Liver (tissue), 9 donors: Measurements from ENCODE around the gene PSRC1. TPM values are rescaled to one million over a fixed set of nuclear protein-coding genes. Genes with fewer than 3 reads are reported as not detected.

Experiments
- DNase-seq: peaks from one replicate; pipeline ENCODE4 v3.0.0-alpha.2; 2017; ENCODE audit warnings: low spot score
- H3K27ac ChIP-seq, 2 donors: one replicate each; pipeline ENCODE4 v1.7.0; 2013; ENCODE audit warnings: inconsistent platforms in 2 of 2, low read length in 2 of 2, control low read depth in 1 of 2, low read depth in 1 of 2, mild to moderate bottlenecking in 1 of 2
- H3K27me3 ChIP-seq, 4 donors: one replicate each; pipeline versions ENCODE4 v1.6.1 to v1.7.0; 2013; ENCODE audit warnings: low read length in 3 of 4, inconsistent platforms in 1 of 4, mild to moderate bottlenecking in 1 of 4, moderate library complexity in 1 of 4; ENCODE audit not compliant: control insufficient read depth in 4 of 4, insufficient read depth in 4 of 4
- H3K36me3 ChIP-seq, 4 donors: one replicate each; pipeline versions ENCODE4 v1.6.1 to v1.7.0; 2013; ENCODE audit warnings: low read length in 3 of 4, mild to moderate bottlenecking in 3 of 4, low read depth in 1 of 4, moderate library complexity in 1 of 4; ENCODE audit not compliant: control insufficient read depth in 4 of 4, insufficient read depth in 3 of 4
- H3K4me1 ChIP-seq, 4 donors: one replicate each; pipeline versions ENCODE4 v1.6.1 to v1.7.0; 2013; ENCODE audit warnings: low read length in 3 of 4, mild to moderate bottlenecking in 3 of 4, moderate library complexity in 1 of 4; ENCODE audit not compliant: control insufficient read depth in 4 of 4, insufficient read depth in 4 of 4
- H3K4me3 ChIP-seq, 3 donors: one replicate each; pipeline versions ENCODE4 v1.6.1 to v1.7.0; 2013; ENCODE audit warnings: low read length in 3 of 3, control low read depth in 1 of 3, low read depth in 1 of 3, mild to moderate bottlenecking in 1 of 3
- H3K9ac ChIP-seq, 2 donors: one replicate each; pipeline ENCODE4 v1.7.0; 2013; ENCODE audit warnings: low read length in 2 of 2, mild to moderate bottlenecking in 2 of 2, moderate library complexity in 2 of 2, control low read depth in 1 of 2, low read depth in 1 of 2
- H3K9me3 ChIP-seq, 4 donors: one replicate each; pipeline versions ENCODE4 v1.6.1 to v1.7.0; 2013; ENCODE audit warnings: low read length in 3 of 4; ENCODE audit not compliant: control insufficient read depth in 4 of 4
- EGR1 ChIP-seq, 2 donors: IDR thresholded peaks; 2 replicates each; pipeline ENCODE4 v1.6.1; 2016 to 2018; ENCODE audit warnings: antibody characterized with exemption in 2 of 2, low read depth in 2 of 2
- FOXA1 ChIP-seq: IDR thresholded peaks from 2 replicates; pipeline ENCODE4 v1.6.1; 2016; ENCODE audit warnings: antibody characterized with exemption
- FOXA2 ChIP-seq: IDR thresholded peaks from 2 replicates; pipeline ENCODE4 v1.6.1; 2016; ENCODE audit warnings: antibody characterized with exemption
- HNF4A ChIP-seq, 2 donors: conservative IDR thresholded peaks; 2 replicates each; pipeline ENCODE4 v1.6.1; 2016; ENCODE audit warnings: antibody characterized with exemption in 2 of 2, mild to moderate bottlenecking in 2 of 2
- HNF4G ChIP-seq: IDR thresholded peaks from 2 replicates; pipeline ENCODE4 v1.6.1; 2016; ENCODE audit warnings: antibody characterized with exemption
- JUND ChIP-seq, 2 donors: IDR thresholded peaks; 2 replicates each; pipeline ENCODE4 v1.6.1; 2016; ENCODE audit warnings: antibody characterized with exemption in 2 of 2
- NR2F2 ChIP-seq: IDR thresholded peaks from 2 replicates; pipeline ENCODE4 v1.6.1; 2016; ENCODE audit warnings: antibody characterized with exemption
- RAD21 ChIP-seq, 2 donors: IDR thresholded peaks; 2 replicates each; pipeline ENCODE4 v1.6.1; 2016; ENCODE audit warnings: antibody characterized with exemption in 2 of 2, mild to moderate bottlenecking in 2 of 2
- RXRA ChIP-seq, 2 donors: IDR thresholded peaks; 2 replicates each; pipeline ENCODE4 v1.6.1; 2017 to 2018; ENCODE audit warnings: antibody characterized with exemption in 2 of 2, mild to moderate bottlenecking in 1 of 2
- SP1 ChIP-seq: IDR thresholded peaks from 2 replicates; pipeline ENCODE4 v1.6.1; 2018; ENCODE audit warnings: antibody characterized with exemption, mild to moderate bottlenecking
- TAF1 ChIP-seq: conservative IDR thresholded peaks from 2 replicates; pipeline ENCODE4 v1.6.1; 2016; ENCODE audit warnings: antibody characterized with exemption, mild to moderate bottlenecking
- YY1 ChIP-seq: IDR thresholded peaks from 2 replicates; pipeline ENCODE4 v1.6.1; 2016; ENCODE audit warnings: antibody characterized with exemption, mild to moderate bottlenecking
- WGBS: extraction: QIAGEN DNeasy Blood & Tissue Kit; methylation state at CpG from one replicate; pipeline ENCODE4 v1.1.7; 2013; 5-methylcytosine and 5-hydroxymethylcytosine counted together
- polyA plus RNA-seq, 2 donors: library from polyadenylated mRNA; stranded (reverse) in 1 of 2; unstranded in 1 of 2; fragments of 200-250 nt in 1 of 2; fragments of >200 nt in 1 of 2; fragmentation: Nextera tagmentation in 1 of 2; extraction: Ambion mirVana in 1 of 2; gene quantifications; one replicate each; pipeline versions ENCODE4 v1.2.1 to v1.2.3, GENCODE V29; 2013 to 2015
- total RNA-seq, 2 donors: library from RNA; depleted of rRNA; stranded (reverse); fragments of >200 nt; gene quantifications; one replicate each; pipeline ENCODE4 v1.2.3, GENCODE V29; 2014
- TF ChIP-seq, protein P1 (sequence below): IDR thresholded peaks from 2 replicates; pipeline ENCODE4 v1.6.1; 2016; ENCODE audit warnings: antibody characterized with exemption
- TF ChIP-seq, protein P2 (sequence below): IDR thresholded peaks from 2 replicates; pipeline ENCODE4 v1.6.1; 2016; ENCODE audit warnings: antibody characterized with exemption
- TF ChIP-seq, protein P3 (sequence below): IDR thresholded peaks from 2 replicates; pipeline ENCODE4 v1.6.1; 2016; ENCODE audit warnings: antibody characterized with exemption, mild to moderate bottlenecking
- donor health status: healthy.
- donor health status: healthy.
- donor health status: healthy.
- donor health status: healthy.
- donor health status: healthy.

Gene PSRC1
- total and polyA plus RNA-seq, 4 donors: 0.25 to 2.6 (median 1.1) TPM

DNA sequence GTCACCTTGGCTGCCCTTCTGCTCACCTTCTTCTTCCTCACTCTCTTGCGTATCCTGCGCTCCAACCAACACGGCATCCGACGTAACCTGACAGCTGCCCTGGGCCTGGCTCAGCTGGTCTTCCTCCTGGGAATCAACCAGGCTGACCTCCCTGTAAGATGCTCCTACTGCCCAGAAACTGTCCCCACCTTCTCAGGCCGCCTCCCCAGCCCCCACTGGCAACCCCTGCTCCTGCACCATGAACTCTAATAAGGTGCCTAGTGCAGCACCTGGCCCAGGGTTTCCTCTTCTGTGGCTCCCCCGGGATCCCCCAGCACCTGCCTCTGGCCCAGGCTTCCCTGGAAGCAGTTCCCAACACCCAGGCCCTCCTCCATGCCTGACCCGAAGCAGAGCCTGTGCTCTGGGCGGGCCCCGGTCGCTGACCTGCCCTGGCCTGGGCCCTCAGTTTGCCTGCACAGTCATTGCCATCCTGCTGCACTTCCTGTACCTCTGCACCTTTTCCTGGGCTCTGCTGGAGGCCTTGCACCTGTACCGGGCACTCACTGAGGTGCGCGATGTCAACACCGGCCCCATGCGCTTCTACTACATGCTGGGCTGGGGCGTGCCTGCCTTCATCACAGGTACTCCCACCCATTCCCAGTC is 12.8 kb downstream of the PSRC1 start:
- WGBS: 91% methylated on average over 17 of the region's 17 CpGs
- no peak overlapping the region for H3K4me3 ChIP-seq
- H3K27ac ChIP-seq: no peak overlapping the region
- H3K4me1 ChIP-seq: peaks cover 0 to 10% (median 8%) of the 10 kb centered on the region in 4 donors
- TF ChIP-seq RAD21 (IDR thresholded peaks at IDR 0.05) (no peak), YY1 (no peak), HNF4A (conservative IDR thresholded peaks at IDR 0.05) (no peak), RXRA (IDR thresholded peaks at IDR 0.05) (no peak), FOXA2 (no peak), JUND (IDR thresholded peaks at IDR 0.05) (no peak), FOXA1 (no peak), SP1 (no peak), EGR1 (IDR thresholded peaks at IDR 0.05; ENCODE audit: low read depth in 2 of 2) (no peak), NR2F2 (no peak), TAF1 (no peak)
- TF ChIP-seq, protein P1, sequence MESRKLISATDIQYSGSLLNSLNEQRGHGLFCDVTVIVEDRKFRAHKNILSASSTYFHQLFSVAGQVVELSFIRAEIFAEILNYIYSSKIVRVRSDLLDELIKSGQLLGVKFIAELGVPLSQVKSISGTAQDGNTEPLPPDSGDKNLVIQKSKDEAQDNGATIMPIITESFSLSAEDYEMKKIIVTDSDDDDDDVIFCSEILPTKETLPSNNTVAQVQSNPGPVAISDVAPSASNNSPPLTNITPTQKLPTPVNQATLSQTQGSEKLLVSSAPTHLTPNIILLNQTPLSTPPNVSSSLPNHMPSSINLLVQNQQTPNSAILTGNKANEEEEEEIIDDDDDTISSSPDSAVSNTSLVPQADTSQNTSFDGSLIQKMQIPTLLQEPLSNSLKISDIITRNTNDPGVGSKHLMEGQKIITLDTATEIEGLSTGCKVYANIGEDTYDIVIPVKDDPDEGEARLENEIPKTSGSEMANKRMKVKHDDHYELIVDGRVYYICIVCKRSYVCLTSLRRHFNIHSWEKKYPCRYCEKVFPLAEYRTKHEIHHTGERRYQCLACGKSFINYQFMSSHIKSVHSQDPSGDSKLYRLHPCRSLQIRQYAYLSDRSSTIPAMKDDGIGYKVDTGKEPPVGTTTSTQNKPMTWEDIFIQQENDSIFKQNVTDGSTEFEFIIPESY: no peak
- TF ChIP-seq, protein P2, sequence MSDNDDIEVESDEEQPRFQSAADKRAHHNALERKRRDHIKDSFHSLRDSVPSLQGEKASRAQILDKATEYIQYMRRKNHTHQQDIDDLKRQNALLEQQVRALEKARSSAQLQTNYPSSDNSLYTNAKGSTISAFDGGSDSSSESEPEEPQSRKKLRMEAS: no peak
- TF ChIP-seq, protein P3, sequence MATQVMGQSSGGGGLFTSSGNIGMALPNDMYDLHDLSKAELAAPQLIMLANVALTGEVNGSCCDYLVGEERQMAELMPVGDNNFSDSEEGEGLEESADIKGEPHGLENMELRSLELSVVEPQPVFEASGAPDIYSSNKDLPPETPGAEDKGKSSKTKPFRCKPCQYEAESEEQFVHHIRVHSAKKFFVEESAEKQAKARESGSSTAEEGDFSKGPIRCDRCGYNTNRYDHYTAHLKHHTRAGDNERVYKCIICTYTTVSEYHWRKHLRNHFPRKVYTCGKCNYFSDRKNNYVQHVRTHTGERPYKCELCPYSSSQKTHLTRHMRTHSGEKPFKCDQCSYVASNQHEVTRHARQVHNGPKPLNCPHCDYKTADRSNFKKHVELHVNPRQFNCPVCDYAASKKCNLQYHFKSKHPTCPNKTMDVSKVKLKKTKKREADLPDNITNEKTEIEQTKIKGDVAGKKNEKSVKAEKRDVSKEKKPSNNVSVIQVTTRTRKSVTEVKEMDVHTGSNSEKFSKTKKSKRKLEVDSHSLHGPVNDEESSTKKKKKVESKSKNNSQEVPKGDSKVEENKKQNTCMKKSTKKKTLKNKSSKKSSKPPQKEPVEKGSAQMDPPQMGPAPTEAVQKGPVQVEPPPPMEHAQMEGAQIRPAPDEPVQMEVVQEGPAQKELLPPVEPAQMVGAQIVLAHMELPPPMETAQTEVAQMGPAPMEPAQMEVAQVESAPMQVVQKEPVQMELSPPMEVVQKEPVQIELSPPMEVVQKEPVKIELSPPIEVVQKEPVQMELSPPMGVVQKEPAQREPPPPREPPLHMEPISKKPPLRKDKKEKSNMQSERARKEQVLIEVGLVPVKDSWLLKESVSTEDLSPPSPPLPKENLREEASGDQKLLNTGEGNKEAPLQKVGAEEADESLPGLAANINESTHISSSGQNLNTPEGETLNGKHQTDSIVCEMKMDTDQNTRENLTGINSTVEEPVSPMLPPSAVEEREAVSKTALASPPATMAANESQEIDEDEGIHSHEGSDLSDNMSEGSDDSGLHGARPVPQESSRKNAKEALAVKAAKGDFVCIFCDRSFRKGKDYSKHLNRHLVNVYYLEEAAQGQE: no peak
- H3K27me3 ChIP-seq: no peaks in the 10 kb centered on the region
- H3K9me3 ChIP-seq: no peaks in the 10 kb centered on the region
- H3K9ac ChIP-seq: no peak overlapping the region
- no peak for DNase-seq
- no peaks in the 10 kb centered on the region for H3K36me3 ChIP-seq

DNA sequence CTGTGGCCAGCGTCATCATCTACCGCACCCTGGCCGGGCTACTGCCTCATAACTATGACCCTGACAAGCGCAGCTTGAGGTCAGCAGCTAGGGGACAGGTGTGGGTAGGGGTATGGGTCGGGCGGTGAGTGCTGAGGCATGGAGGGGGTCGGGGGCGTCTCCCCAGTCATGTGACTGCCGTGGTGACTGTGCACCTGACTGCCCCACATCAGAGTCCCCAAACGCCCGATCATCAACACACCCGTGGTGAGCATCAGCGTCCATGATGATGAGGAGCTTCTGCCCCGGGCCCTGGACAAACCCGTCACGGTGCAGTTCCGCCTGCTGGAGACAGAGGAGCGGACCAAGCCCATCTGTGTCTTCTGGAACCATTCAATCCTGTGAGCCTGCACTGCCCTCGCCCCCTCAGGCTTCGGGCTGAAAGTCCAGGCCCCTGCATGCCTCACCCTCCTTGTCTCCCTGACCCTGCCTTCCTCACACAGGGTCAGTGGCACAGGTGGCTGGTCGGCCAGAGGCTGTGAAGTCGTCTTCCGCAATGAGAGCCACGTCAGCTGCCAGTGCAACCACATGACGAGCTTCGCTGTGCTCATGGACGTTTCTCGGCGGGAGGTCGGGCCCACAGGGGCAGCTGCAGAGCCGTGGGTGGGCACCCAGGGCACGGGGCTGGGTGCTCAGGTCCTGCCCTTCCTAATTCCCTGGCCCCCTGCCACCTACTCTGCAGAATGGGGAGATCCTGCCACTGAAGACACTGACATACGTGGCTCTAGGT is 13.5 kb downstream of the PSRC1 start:
- whole genome bisulfite sequencing: 93% methylated on average over 33 of the region's 33 CpGs
- H3K36me3 ChIP-seq: no peaks in the 10 kb centered on the region
- H3K9me3 ChIP-seq: no peaks in the 10 kb centered on the region
- peaks cover 0 to 3% (median 2%) of the 10 kb centered on the region in 4 donors for H3K4me1 ChIP-seq
- no peak overlapping the region for H3K27ac ChIP-seq
- H3K9ac ChIP-seq: no peak overlapping the region
- no peak for DNase-seq
- H3K27me3 ChIP-seq: no peaks in the 10 kb centered on the region
- H3K4me3 ChIP-seq: no peak overlapping the region
- TF ChIP-seq FOXA2: no peak
- TF ChIP-seq JUND (IDR thresholded peaks at IDR 0.05): no peak
- TF ChIP-seq HNF4G: no peak
- TF ChIP-seq, protein P1: no peak
- TF ChIP-seq, protein P3: no peak
- TF ChIP-seq EGR1 (IDR thresholded peaks at IDR 0.05; ENCODE audit: low read depth in 2 of 2): no peak
